Cardiac muscle cell (in vitro differentiated cells and primary cell): ENCODE data around the gene AAK1. TPM values are rescaled to one million over a fixed set of nuclear protein-coding genes. Genes with fewer than 3 reads are reported as not detected.

Source experiments
- DNase-seq, 2 donors: peaks; one replicate each; pipeline versions ENCODE4 v3.0.0 to v3.0.0-alpha.2; 2010 to 2017; ENCODE audit warnings: low read depth in 1 of 2, low spot score in 1 of 2
- H3K27ac ChIP-seq: fragments of 200-600 bp; sonication (generic); 2 replicates; pipeline ENCODE4 v1.5.1; 2016
- H3K27me3 ChIP-seq: fragments of 200-600 bp; sonication (generic); 2 replicates; pipeline ENCODE4 v1.6.0; 2016; ENCODE audit warnings: control low read depth
- H3K36me3 ChIP-seq: fragments of 200-600 bp; sonication (generic); 2 replicates; pipeline ENCODE4 v1.5.1; 2016; ENCODE audit warnings: control low read depth
- H3K4me1 ChIP-seq: fragments of 200-600 bp; sonication (generic); 2 replicates; pipeline ENCODE4 v1.8.1; 2017; ENCODE audit warnings: low read depth, mild to moderate bottlenecking, mixed run types
- H3K4me3 ChIP-seq: fragments of 200-600 bp; sonication (generic); 2 replicates; pipeline ENCODE4 v1.5.1; 2016; ENCODE audit warnings: mild to moderate bottlenecking
- H3K9me3 ChIP-seq: fragments of 200-600 bp; sonication (generic); 2 replicates; pipeline ENCODE4 v1.5.1; 2017; ENCODE audit warnings: low read depth, mild to moderate bottlenecking, control low read depth
- polyA plus RNA-seq: library from polyadenylated mRNA; unstranded; fragments of >200 nt; fragmentation: Nextera tagmentation; extraction: Ambion mirVana; gene quantifications from 2 replicates; pipeline ENCODE4 v1.2.1, GENCODE V29; 2016
- total RNA-seq: library from RNA; depleted of rRNA; stranded (reverse); fragments of >200 nt; gene quantifications from 2 replicates; pipeline ENCODE4 v1.2.3, GENCODE V29; 2016
- TF ChIP-seq, protein P1 (sequence below): IDR thresholded peaks from 2 replicates; pipeline ENCODE4 v1.5.1; 2012; ENCODE audit warnings: low read depth, mild to moderate bottlenecking, low read length

The AAK1 gene
- total and polyA plus RNA-seq, 2 experiments from 2014 or later, result 50.0 to 50.3 TPM

DNA sequence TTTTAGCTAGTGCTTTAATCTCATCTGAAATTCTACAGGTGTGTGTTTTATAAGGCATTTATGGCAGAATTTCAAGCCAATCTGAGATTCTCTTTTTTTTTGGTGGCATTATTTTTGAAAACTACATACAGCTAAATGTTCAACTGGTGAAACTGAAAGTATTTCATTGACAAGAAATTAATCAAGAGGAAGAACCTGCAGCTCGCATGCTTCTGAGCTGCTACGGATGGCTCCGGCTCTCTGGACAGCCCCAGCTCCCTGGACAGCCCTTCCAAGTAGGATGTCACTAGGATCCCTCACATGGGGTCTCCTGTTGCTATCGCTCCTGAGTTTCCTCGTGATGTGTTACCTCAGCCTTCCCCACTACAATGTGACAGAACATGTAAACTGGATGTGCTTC lies 46.4 kb downstream of the AAK1 start:
- no peak overlapping the region for H3K27ac ChIP-seq
- H3K27me3 ChIP-seq, result no peaks in the 10 kb centered on the region
- TF ChIP-seq, protein P1, sequence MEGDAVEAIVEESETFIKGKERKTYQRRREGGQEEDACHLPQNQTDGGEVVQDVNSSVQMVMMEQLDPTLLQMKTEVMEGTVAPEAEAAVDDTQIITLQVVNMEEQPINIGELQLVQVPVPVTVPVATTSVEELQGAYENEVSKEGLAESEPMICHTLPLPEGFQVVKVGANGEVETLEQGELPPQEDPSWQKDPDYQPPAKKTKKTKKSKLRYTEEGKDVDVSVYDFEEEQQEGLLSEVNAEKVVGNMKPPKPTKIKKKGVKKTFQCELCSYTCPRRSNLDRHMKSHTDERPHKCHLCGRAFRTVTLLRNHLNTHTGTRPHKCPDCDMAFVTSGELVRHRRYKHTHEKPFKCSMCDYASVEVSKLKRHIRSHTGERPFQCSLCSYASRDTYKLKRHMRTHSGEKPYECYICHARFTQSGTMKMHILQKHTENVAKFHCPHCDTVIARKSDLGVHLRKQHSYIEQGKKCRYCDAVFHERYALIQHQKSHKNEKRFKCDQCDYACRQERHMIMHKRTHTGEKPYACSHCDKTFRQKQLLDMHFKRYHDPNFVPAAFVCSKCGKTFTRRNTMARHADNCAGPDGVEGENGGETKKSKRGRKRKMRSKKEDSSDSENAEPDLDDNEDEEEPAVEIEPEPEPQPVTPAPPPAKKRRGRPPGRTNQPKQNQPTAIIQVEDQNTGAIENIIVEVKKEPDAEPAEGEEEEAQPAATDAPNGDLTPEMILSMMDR, result no peak
- no peaks in the 10 kb centered on the region for H3K36me3 ChIP-seq
- DNase-seq, result no peak
- peaks cover 17% of the 10 kb centered on the region for H3K4me1 ChIP-seq
- no peak overlapping the region for H3K4me3 ChIP-seq
- no peaks in the 10 kb centered on the region for H3K9me3 ChIP-seq

DNA sequence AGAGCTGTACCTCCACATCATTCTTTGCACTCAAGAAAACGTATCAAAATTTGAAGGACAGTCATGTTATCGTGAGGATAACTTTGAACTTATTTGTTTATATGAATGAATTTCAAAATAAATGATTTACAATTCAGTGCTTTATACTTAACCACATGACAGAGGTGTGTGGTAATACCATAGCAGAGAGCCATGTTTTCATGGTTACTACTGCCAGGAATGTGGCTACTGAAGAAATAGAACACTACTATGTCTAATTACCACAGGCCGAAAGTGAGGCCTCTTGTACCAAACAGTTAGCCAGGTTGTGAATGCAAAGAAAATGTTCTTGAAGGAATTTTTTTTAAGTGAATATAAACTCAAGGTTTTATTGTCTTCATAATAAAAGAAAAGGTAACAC lies 49.2 kb downstream of the AAK1 start:
- Histone ChIP-seq H3K27me3 (no peaks in the 10 kb centered on the region), H3K4me1 (peaks cover 9% of the 10 kb centered on the region), H3K4me3 (no peak overlapping the region), H3K27ac (no peak overlapping the region), H3K36me3 (no peaks in the 10 kb centered on the region), H3K9me3 (no peaks in the 10 kb centered on the region)
- peak in 1 of 2 donors; percentile 57 for DNase-seq
- TF ChIP-seq, protein P1, result no peak

DNA sequence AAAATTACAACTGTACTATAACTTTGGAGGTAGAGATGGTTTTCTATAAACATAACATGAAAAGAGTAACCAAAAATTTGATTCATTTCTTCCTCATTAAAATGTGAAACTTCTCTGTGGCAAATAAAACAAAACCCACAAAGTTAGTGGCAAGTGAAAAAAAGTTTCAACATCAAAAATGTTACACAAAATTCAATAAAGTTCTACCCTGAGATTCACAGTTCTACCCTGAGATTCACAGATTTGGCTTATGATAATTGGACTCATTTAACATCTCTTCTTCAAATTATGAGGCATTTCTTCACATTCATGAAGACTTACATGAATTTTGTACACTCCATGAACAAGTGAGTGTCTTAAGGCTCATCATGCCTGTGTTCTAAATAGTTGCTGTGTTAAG lies 51.0 kb downstream of the AAK1 start:
- TF ChIP-seq, protein P1, result no peak
- no peak overlapping the region for H3K4me3 ChIP-seq
- H3K36me3 ChIP-seq, result no peaks in the 10 kb centered on the region
- no peak overlapping the region for H3K27ac ChIP-seq
- H3K4me1 ChIP-seq, result peaks cover 9% of the 10 kb centered on the region
- no peaks in the 10 kb centered on the region for H3K27me3 ChIP-seq
- H3K9me3 ChIP-seq, result no peaks in the 10 kb centered on the region
- DNase-seq, result no peak

DNA sequence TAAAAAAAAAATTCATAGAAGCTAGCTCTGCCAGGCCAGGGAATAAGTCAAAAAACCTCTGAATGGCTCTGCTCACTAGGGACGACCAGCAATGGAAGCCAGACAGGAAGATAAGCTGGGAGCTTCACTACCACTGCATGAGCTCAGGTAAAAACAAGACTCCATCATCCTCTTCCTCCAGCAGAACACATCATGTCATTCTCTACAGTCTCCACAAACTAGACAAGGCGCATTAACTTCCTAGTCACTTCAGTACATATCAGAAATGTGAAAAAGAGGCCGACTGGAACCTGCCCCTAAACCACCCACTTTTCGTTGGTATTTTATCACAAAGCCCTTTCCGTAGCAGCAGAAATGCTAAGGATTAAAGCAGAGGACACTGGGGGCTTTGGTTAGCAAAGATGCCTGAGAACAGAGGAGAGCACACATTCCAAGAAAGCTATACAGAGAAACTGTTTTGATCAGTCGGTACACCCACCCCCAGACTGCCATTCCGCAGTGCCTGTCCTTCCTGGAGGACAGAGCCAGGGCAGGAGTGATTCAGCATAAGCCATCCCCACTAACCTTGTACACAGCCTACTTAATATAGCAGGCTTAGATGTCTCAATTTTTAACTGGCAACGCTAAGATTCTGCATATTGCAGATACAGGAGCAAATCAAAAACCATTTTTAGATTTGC lies 53.4 kb downstream of the AAK1 start:
- H3K9me3 ChIP-seq, result no peaks in the 10 kb centered on the region
- no peaks in the 10 kb centered on the region for H3K36me3 ChIP-seq
- H3K27ac ChIP-seq, result peak overlapping the region; percentile 81
- H3K27me3 ChIP-seq, result no peaks in the 10 kb centered on the region
- H3K4me3 ChIP-seq, result no peak overlapping the region
- DNase-seq, result peak in 1 of 2 donors; percentile 49
- peaks cover 9% of the 10 kb centered on the region for H3K4me1 ChIP-seq
- TF ChIP-seq, protein P1, result no peak

DNA sequence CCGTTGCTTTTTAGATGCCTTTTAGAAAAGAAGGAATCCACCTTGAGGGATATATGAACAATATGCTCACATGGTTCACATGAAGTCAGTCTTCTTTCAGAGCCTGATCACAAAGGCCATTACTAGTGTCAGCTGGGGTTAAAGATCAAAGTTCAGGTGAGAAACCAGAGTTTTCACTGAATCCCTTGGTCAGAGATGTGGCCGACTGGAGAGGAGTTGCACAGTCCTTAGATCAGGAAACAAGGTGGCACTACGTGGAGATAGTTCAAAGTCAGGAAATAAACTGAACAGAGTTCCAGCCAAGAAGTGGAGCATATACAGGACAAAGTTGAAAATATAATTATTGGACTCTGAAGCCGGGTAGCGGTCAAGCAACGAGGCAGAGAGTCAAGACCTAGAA lies 54.6 kb downstream of the AAK1 start:
- TF ChIP-seq, protein P1, result no peak
- H3K9me3 ChIP-seq, result no peaks in the 10 kb centered on the region
- H3K36me3 ChIP-seq, result no peaks in the 10 kb centered on the region
- H3K4me3 ChIP-seq, result no peak overlapping the region
- no peaks in the 10 kb centered on the region for H3K27me3 ChIP-seq
- H3K27ac ChIP-seq, result peak overlapping the region; percentile 54
- DNase-seq, result no peak
- H3K4me1 ChIP-seq, result peaks cover 9% of the 10 kb centered on the region

DNA sequence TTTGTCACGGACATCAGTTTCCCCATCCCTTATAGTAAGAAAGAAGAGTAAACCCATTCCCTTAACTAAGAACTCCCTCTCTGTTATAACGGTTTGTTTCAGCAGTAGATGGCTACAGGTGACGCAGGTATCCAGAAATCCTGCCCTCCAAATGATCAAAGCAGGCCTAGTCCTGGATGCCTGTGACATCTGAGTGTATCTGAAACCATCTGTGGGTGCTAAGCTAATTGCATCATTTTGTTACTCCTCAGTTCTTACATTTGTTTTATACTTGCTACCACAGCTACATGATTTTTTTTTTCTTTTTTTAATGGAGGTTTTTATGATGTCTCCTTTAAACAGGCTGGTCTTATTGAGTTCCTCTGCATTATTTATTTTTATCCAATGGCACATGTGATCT lies 55.1 kb downstream of the AAK1 start:
- H3K27ac ChIP-seq, result no peak overlapping the region
- no peaks in the 10 kb centered on the region for H3K36me3 ChIP-seq
- DNase-seq, result no peak
- no peak overlapping the region for H3K4me3 ChIP-seq
- no peaks in the 10 kb centered on the region for H3K27me3 ChIP-seq
- TF ChIP-seq, protein P1, result no peak
- H3K4me1 ChIP-seq, result peaks cover 9% of the 10 kb centered on the region
- H3K9me3 ChIP-seq, result no peaks in the 10 kb centered on the region
